ENCODE results near the gene SPATA13.

DNA sequence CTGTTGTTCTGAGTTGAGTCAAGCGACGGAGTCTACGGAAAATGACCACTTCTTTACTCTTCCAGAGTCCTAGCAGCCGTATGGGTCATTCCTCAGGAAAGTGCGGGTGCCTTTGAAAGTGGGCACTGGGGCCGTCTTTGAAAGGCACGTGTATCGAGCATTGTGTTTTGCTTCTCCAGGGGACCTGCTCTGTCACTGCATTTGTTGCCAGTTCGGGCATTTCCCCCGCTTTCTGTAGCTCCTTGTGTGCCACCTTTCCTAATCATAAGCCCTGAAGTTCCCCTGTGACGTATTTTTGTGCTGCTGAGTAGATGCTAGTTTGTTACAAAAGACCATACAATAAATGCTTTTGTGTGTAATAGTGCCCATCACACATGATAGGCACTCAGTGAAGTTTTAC is 24.4 kb downstream of the SPATA13 start:
- TF ChIP-seq, protein P1, sequence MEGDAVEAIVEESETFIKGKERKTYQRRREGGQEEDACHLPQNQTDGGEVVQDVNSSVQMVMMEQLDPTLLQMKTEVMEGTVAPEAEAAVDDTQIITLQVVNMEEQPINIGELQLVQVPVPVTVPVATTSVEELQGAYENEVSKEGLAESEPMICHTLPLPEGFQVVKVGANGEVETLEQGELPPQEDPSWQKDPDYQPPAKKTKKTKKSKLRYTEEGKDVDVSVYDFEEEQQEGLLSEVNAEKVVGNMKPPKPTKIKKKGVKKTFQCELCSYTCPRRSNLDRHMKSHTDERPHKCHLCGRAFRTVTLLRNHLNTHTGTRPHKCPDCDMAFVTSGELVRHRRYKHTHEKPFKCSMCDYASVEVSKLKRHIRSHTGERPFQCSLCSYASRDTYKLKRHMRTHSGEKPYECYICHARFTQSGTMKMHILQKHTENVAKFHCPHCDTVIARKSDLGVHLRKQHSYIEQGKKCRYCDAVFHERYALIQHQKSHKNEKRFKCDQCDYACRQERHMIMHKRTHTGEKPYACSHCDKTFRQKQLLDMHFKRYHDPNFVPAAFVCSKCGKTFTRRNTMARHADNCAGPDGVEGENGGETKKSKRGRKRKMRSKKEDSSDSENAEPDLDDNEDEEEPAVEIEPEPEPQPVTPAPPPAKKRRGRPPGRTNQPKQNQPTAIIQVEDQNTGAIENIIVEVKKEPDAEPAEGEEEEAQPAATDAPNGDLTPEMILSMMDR (IDR thresholded peaks at IDR 0.05; ENCODE audit: low read depth, low read length) = no peak
- TF ChIP-seq EZH2phosphoT487 (IDR thresholded peaks at IDR 0.05; ENCODE audit: low read depth) = no peak

Data from OCI-LY3 (cell line).